K562 treated with DMSO at 1 percent for 4 hours (cell line): ENCODE data around the gene AMFR. TPM values are rescaled to one million over a fixed set of nuclear protein-coding genes. Genes with fewer than 3 reads are reported as not detected.

Experiments
- total RNA-seq: library from RNA; unstranded; fragments of 300-600 nt; gene quantifications from 2 replicates; pipeline ENCODE4 v1.2.3, GENCODE V29; 2022; ENCODE audit not compliant: insufficient read depth

AMFR gene
- 106 and 107 TPM in 2 replicates for total RNA-seq

DNA sequence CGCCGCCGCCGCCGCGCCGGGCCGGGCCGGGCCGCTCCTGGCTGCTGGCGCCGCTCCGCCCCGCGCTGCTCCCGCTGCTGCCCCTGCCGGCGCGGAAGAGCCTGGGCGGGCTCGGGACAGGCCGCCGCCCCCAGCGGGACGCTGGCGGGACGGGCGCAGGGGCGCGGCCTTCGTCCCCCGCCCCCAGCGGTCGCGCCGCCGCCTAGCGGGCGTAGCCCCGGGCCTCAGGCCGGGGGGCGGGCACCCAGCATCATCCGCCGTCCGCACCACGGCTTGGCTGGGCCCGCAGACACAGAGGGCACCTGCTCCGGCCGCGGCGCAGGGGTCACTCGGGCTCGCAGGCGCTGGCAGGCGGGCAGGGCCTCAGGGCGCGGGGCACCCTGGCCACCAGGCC is at the start of gene AMFR:
Gene AMFR (minus strand): TSS at position 107 of the 394 bp plus-strand sequence. CDS start 218 bp downstream, outside the sequence.

DNA sequence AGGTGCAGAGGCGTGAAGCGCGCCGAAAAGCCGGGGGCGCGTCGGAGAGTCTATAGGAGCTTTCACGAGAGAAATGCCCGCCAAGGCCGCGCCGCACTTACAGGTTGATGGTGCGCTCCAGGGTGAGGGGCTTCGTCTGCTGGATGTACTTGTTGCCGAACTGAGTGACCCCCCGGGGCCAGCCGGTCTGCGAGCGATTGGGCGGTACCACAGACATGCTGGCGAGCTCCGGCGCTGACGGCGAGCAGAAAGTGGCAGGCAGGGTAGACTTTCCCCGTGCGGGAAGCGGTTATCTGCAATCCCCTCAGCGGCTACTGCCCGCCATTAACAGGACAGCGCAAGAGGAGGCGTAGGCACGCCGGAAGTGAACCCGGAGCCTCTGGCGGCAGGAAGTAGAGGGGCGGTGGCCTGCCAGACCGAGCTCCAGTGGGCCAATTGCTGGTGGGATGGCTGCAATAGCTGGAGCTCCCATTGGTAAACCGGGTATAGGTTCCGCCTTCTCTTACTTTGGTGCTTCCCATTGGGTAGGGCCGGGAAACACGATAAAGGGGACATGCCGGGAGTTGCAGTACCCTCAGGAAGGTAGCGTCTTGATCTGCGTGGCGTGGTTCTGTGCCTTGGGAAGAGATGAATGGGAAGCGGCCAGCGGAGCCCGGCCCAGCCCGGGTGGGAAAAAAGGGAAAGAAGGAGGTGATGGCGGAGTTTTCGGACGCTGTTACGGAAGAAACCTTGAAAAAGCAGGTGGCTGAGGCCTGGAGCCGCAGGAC is 25.8 kb upstream of the AMFR start, which contains the start of the genes NUDT21 and OGFOD1:
Gene NUDT21 (minus strand): TSS at position 347 of the 767 bp plus-strand sequence. CDS start 130 bp downstream, at position 217.
Gene OGFOD1 (plus strand): TSS at position 569 of the 767 bp plus-strand sequence. CDS start 59 bp downstream, at position 628.

Other genes with a start within 250 kb of the AMFR start
- 1.0 and 1.9 TPM in 2 replicates for gene GNAO1, start 234.1 kb downstream of the AMFR start, total RNA-seq
- gene NUDT21, start 25.8 kb upstream of the AMFR start, total RNA-seq: 39.5 and 63.7 TPM in 2 replicates
- gene OGFOD1, start 26.0 kb upstream of the AMFR start, total RNA-seq: 23.1 and 26.9 TPM in 2 replicates
- gene BBS2, start 94.5 kb upstream of the AMFR start, total RNA-seq: 12.4 and 21.7 TPM in 2 replicates
- gene MT4, start 139.5 kb upstream of the AMFR start, total RNA-seq: not detected in 2 replicates
- not detected in 2 replicates for gene MT3, start 164.0 kb upstream of the AMFR start, total RNA-seq
- 10.0 and 23.8 TPM in 2 replicates for gene MT2A, start 183.0 kb upstream of the AMFR start, total RNA-seq
- gene MT1E, start 200.2 kb upstream of the AMFR start, total RNA-seq: not detected in 2 replicates
- not detected in 2 replicates for gene MT1M, start 207.1 kb upstream of the AMFR start, total RNA-seq
- not detected in 2 replicates for gene MT1A, start 213.1 kb upstream of the AMFR start, total RNA-seq
- not detected in 2 replicates for gene MT1B, start 226.3 kb upstream of the AMFR start, total RNA-seq
- not detected in 2 replicates for gene MT1F, start 232.4 kb upstream of the AMFR start, total RNA-seq
- gene MT1G, start 242.5 kb upstream of the AMFR start, total RNA-seq: not detected in 2 replicates
- not detected in 2 replicates for gene MT1H, start 244.3 kb upstream of the AMFR start, total RNA-seq